Stimulated activated CD4-positive, alpha-beta T cell treated with anti-CD3 and anti-CD28 coated beads, Interleukin-2, amount 100 ng/mL, for 48 hours (primary cell): ENCODE data around the gene SLC4A5.

Source experiments
- DNase-seq, 2 donors: peaks; one replicate each; pipeline ENCODE4 v3.0.0-alpha.2; 2020

SLC4A5 gene

DNA sequence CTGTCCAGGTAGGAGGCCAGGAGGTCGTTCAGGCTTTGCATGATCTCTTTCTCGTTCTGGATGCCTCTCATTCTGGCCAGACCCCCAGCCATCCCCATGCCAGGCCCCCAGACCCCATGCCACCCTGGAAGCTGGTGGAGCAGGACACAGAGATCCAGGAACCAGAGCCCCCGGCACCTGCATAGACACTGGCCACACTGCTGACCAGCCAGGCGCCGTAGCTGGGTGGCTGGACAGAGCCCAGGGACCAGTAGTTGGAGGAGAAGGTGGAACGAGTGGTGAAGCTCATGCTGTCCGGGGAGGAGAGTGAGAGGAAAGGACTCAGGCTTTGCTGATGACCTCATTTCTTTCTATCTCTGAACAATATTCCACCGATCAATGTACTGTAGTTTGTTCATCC is 35.5 kb downstream of the SLC4A5 start:
- no peak for DNase-seq

DNA sequence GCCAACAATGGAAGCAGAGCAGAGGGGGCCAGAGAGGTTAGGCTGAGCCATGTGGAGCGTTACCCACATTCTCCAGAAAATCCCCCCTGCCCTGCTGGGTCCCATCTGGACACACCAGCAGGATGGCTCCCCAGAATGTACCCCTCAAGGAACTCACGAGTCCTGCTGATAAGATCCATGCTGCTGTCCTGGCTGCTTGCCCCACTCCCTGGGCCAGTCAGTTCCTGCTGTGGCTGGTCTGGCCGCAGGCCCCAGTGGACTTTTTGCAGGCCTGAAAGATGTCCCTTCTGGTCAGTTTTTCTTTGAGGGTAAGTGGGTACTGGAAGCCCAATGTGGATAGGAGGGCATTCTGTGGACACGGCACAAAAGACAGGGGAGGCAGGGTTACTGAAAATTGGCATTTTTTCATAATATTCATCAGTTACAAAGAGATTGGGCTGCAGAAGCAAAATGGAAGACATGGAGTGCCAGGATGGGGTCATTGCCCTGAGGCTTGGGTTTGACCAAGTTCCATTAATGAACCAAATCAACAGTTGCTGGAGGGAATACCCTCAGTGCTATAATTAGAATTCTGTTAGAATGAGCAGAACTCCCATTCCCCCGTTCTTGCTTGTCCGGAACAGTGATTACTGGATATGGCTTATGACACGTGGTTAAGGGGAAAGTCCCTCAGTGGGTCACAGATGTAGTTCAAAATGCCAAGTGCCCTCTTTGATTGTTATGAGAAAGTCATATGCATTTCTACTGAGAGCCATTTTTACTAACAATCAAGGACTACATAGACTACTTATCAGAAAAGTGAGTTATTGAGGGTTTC is 38.7 kb downstream of the SLC4A5 start:
- no peak for DNase-seq

DNA sequence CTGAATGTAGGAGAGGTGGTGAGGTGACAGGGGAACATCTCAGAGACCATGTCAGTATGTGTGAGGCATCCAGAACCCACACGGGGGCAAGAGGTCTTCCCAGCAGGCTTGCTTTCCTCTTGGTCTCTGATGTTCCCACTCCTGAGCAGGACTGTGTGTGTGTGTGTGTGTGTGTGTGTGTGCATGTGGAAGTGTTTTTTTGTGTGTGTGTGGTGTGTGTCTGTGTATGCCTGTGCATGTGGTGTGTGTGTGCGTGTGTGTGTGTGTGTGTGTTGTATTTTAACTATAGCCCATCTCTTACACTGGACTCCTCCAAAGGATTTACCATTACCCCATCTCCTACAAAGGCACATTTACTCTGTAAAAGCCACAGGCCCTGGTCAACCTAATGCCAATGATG is 40.4 kb downstream of the SLC4A5 start:
- no peak for DNase-seq

DNA sequence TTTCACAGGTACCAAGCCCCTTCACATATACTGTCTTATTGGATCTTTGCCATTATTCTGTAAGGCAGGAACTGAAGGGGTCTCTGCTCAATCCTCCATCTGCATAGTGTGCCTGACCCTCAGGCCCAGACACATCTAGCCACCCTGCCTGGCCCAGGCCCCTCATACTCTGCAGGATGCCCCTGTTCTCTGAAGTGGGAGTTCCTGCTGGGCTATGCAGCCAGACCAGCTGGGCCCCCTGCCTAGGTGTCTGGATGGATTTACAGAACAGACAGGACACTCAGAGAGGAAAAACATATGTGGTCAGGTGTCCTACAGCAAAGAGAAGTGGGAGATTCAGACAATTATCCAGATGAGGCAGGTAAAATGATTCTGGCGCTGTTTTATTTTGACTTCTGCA is 42.0 kb downstream of the SLC4A5 start:
- DNase-seq, result no peak

DNA sequence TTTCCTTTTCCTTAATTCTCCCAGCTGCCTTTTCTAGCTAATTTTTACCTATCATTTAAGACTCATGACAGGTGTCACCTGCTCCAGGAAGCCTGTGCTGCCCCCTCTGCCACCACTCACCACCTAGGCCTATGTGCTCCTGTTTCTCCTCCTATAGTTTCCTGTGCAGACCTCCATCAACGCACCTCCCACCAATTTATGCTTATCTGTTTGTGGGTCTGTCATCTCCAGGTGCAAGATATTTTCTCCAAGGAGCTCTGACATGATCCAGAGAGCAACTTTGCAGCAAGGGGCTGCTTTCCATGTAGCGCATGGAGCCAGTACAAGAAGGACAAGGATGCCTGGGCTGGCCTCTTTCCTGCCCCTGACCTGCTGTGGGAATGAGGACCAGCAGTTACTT is 42.7 kb downstream of the SLC4A5 start:
- no peak for DNase-seq

DNA sequence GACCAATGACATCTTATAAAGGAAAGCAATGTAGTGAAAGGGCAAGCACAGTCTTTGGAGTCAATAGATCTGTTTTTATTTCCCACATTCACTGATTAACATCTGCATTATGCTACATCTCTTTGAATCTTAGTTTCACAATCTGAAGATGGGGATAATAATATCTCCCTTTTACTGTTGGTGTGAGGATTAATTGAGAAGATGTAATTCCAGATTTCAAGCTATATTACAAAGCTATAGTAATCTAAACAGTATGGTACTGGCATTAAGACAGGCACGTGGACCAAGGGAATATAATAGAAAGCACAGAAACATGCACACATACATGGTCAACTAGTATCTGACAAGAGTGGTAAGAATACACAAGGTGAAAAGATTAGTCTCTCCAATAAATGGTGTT is 45.3 kb downstream of the SLC4A5 start:
- no peak for DNase-seq

DNA sequence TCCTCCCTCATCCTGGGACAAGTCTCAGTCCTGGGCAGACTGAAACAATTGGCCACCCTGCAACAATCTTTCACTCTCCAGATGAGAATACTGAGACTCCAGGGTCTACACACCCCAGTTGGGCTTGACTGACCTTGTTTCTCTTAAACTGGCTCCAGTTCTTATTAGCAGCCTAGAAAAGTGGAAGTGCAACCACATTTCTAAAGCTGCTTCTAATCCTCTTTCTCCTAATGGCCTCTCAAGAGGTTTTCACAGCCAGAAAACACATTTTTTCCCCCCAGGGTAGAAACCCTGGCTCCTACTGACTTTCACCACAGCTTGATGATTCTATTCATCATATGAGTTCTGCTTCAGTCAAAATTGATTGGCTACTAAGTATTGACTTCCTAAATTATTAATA is 45.8 kb downstream of the SLC4A5 start:
- no peak for DNase-seq

DNA sequence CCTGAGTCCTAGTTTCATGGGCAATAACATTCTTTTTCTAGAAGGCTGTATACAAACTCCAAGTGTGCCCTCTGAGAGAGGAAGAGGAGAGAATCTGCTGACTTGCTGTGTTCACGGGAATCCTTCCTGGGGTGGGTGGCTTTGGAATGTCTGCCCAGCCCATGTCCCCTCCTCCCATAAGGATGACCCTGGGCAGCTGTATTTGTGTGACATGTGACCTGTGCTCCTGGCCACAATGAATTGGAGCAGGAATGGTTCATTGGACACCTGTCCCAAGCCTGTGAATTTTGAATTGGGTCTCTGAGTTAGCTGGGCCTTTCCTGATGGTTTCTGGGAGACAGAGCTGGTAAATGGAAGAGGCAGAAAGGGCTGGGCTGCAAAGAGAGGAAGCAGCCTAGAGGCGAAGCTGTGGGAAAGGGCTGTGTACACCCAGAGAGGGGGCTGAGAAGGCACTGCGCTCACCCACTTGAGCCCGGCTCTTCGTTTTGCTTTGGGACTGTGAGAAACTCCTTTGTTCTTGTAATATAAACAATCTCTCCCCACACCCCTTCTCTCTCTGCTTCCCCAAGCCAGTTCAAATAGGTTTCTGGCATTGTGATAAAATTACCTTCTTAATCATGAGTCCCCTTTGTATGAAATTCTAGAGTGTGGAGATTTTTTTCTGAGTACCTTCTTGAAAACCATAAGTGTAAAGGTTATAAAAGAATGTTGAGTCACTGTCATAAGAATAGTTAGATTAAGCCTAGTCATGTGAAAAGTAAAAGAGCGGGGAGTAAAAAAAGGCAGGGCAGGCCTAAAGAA is 49.8 kb downstream of the SLC4A5 start:
- DNase-seq, result no peak

DNA sequence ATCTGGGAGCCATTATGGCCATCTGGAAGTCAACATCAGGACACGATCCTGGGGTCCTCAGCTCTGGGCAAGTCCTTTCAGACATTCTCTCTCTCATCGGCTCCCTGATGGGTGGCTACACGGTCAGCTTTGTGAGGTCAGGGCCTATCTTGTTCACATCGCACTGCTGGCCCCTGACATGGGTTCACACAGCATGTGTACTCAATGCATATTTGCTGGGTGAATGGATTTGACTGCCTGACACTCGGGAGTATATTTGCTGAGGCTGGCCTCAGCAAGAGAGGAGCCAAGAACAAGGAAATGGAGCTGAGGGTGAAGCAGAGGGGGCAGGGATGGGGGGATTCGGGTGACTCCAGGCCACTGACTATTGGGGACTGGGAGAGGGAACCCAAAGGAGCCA is 50.5 kb downstream of the SLC4A5 start:
- no peak for DNase-seq

DNA sequence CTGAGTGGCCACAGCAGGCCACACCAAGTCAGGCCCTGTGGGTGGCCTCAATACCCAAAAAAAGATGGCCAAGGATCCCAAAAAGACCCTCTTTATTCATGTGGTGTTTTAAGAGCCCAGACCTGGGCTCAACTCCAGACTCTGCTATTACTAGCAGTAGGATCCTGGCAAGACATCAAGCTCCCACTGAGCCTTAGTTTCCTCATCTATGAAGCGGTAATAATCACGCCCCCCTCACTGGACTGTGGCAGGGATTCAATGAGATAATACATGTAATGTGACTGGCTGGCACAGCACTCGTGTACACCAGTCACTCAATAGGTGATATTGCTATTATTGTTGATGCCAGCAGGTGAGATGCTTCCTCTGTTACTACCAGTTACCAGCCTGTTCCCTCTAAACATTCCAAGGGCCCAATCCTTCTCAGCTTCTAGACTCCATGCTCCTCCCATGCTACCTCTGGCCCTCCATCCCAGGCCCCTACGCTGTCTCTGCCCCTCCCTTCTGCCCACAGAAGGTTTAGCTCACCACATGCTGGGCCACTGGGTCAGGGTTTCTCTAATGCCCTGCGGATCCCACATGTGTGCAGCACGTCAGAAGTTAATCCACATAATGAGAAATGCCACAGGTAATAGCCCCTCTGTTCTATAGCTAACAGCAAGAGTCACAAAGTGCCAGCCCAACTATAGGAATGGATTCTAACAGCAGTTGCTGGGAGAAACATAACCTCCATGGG is 51.2 kb downstream of the SLC4A5 start:
- DNase-seq, result no peak

DNA sequence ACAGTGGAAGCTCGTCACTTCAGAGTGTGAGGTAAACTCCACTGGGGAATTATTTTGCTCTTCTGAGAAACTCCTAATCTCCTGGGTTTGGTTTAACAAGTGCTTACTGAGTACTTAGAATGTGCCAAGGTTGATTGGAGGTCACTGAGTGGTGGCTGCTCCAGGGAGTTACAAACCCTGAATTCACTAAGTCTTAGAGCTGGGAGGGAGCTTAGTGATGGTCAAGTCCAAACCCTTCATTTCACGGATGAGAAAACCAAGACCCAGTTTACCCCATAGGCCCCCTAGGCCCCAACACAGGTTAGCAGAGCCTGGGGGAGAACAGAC is 52.0 kb downstream of the SLC4A5 start:
- DNase-seq, result no peak

DNA sequence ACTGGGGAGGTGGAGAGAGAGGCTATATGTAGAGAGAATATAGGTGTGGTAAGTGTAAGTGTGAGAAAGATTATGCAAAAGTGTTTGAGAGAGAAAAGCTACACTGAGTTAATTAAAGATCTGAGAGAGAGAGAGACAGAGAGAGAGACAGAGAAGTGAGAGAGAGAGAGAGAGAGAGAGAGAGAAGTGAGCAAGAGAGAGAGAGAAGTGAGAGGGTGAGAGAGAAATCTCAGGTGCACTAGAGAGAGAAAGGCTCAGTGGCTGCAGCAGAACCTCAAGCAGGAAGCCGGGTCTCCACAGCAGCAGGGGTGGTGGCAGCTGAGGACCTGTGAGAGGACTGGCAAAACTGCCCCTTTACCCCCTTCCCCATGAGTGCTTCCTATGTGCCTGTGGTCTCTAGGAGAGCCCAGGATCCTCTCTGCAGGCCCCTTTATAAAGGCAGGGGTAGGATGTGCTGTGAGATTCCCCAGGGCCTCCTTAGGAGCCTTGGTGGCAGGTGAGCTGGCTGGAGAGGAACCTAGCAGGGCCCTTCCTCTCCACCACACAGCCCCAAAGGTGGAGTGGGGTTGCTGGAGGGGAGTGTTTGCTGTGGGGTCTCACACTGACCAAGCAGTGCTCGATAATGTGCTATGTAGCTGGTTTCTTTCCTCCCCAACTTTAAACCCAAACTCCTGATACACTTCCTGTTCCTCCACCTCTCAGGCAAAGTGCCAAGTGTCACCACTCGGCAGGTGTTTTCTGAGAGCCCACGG is 52.6 kb downstream of the SLC4A5 start:
- peak in 1 of 2 donors; percentile 13 for DNase-seq

DNA sequence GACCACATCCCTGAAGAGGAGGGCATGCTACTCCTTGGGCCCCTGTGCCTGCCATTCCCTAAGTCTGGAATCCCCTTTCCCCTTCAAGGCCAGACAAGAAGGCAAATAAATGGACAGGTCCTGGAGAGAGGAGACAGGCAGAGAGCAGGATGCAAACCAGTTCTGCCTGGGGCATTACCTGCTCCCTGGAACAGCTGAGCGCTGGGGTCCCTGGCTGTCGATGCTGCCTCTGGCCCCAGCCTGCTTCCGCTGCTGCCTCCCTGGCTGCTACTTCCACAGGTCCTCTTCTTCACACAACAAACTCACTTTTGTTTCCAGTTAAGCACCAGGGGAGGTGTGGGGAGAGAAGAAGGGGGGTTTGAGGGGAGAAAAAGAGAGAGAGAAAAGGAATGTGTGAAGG is 53.1 kb downstream of the SLC4A5 start:
- no peak for DNase-seq

DNA sequence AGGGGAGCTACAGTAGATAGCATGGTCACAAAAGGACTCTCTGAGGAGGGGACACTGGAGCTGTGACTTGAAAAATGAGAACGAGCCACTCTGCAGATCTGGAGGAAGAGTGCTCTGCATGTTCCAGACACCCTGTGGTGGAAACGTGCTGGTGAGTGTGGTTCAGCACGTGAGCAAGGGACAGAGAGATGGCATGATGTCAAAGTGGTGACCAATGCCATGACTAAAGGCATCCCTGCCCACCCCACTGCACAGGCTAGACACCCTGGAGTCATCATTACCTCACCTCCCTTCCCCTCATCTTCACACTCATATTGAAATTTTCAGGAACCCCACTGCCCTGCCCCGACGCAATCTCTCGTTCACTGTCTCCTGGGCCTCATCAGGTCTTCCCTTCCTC is 56.5 kb downstream of the SLC4A5 start:
- no peak for DNase-seq

DNA sequence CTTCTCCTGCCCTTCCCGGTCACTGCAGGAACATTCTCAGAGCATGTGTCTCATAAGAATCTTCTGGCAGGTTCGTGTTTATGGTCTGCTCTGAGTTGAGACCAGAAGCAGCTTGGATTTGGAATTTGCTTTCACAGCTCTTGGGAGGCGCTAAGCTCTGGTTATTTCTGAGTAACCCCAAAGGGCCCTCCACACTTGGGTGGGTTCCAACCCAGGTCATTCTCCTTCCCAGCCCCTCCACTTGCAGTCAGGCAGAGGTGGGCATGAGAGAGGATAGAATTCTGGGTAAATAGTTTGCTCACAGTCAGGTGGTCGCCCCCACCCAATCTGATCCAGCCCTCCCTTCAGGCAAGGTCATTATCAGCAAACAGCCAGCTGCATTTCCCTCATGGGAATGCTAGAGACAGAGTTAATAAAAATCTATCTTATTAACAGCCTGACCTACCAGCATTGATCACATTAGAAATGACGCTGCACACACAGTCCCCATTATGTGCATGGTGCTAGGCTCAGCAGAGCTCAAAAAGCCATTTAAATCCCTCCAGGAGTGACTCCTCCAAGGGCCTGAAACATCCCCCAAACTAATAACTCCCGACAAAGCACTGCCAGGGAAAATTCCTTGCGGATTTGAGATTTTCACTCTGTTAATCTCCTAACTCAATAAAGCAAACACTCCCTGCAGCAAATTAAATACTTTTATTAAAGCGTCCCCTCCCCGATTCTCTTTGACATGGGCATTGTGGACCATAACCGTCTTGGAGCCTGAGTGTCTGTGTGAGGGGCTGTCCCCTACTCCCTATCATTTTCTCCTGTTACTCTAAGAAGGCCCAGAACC is 61.9 kb downstream of the SLC4A5 start:
- DNase-seq, result no peak

DNA sequence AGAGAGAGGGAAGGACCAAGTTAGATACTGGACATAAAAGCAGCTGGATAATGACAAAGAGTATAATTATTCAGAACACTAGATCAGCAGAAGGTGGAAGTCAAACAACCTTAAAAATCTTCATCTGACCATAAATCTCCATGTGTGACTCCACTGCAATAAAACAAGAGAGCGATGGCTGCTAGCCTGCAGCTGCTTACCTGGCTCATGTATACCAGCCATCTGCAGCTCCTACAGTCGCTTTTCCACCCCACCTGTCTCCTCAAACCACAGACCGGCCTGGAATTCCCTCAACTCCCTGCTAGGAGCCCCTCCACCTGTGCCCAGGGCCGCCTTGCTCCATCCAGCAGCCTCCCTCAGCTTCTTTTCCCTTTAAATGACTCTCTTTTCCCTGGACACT is 64.5 kb downstream of the SLC4A5 start:
- DNase-seq, result no peak

DNA sequence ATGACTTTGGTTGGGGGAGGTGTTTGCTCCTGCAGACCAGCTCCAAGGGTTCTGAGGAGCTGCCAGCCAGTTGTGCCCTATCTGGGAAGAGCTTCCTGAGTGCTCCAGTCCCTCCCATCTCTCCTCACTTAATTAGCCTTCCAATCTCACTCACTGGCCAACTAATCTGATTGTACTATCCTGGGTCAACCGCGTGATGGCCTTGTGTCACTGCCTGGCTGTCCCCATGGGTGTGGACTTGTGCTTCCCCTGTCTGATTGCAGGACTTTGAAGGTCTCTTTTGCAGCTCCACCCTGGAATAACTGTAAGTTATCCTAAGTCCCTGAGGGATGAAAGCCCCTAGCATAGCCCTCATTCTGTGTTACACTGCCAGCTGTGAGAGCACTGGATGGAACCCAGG is 65.0 kb downstream of the SLC4A5 start:
- no peak for DNase-seq

DNA sequence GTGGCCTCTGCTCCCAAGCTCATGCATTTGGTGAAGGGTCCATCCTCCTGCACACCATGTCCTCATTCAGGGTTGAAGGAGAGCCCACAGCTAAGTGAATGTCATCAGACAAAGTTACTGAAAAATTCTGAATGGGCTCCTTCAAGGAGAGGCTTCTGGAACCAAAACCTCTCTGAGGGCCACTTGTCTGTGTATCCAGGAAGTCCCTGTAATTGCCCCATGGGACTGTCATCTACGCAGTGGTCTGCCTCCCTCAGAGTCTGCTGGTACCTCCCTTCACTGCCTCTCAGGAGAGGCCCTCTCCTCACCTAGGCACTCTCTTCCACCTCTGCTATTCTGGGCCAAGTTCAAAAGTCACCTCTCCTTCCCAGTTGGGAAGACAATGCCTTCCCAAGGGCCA is 68.0 kb downstream of the SLC4A5 start:
- no peak for DNase-seq

DNA sequence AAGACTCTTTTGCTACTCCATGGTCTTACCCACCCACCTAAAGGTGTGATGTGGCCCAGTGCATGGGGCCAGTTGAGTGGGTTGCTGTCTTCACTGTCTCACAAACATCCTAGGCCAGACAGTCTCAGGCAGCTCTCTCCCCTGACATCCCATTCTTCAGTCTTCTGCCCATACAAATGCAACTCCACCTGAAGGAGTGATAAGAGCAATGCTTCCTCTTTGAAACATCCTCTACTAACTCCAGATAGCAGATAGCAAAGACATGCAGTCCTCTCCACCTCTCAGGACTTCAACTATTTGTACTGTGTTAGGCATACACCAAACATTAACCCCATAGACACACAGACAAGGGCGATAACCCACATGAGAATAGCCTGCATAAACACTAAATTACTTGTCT is 73.5 kb downstream of the SLC4A5 start:
- no peak for DNase-seq

DNA sequence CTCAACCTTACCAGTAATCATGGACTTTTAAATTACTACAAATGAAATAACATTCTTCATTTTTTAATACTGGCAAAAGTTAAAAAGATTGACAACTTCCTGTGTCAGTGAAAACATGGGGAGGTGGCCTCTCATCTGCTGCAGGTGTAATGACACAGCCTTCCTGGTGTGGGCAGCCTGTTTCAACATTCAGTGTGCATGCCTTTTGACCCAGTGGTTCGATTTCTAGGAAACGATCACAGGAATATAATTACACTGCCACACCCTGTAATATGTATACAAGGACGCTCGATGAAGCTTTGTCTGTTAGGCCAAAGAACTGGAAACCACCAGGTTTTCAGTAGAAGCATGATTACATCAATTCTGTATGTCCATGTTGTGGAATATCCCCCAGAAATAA is 76.1 kb downstream of the SLC4A5 start:
- peak; percentile 28 to 34 for DNase-seq

DNA sequence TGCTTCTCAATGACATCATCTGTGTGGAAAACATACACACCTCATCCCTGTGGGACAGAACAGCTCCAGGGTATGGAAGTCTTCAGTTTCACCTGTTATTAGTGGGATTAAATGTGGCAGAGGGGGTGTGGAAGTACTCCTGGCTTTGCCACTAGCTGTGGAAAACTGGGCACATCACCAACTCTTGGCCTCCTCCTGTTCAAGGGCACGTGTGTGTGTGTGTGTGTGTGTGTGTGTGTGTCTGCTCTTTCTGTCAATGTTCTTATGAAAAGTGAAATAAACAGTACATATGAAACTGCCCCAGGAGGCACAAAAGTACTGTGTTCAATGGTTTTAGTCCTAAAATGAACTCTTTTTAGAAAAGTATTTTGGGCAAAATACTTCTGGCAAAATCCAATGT is 78.9 kb downstream of the SLC4A5 start:
- DNase-seq, result no peak

DNA sequence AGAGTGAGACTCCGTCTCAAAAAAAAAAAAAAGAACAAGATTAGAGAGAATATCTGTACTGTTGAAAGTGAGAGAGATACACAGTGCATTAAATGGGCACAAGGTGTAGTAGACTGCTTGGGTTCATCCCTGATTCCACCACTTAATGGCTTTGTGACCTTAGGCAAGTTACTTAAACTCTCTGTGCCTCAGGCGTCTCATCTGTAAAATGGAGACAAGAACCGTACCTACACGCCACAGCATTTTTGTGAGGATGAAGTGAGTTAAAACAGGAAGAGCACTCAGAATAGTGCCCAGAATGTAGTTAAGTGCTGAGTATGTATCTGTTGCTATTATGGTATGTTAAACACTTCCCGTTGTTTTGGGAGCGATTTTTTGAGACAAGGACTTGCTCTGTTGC is 80.5 kb downstream of the SLC4A5 start:
- no peak for DNase-seq
